Activated naive CD8-positive, alpha-beta T cell (primary cell): ENCODE results near the gene RAP1A.
"Not testable (repeated sequence)": the region's sequence is repeated elsewhere in the genome, so short reads cannot be mapped to it uniquely, and the experiment has no call there.

ENCODE experiments used
- H3K27ac Mint-ChIP-seq: one replicate; pipeline ENCODE4 v1.8.0; 2021; ENCODE audit warnings: mixed read lengths
- H3K27me3 Mint-ChIP-seq: one replicate; pipeline ENCODE4 v1.8.0; 2021; ENCODE audit warnings: mixed read lengths
- H3K36me3 Mint-ChIP-seq: one replicate; pipeline ENCODE4 v1.8.0; 2021; ENCODE audit warnings: mixed read lengths
- H3K4me1 Mint-ChIP-seq: one replicate; pipeline ENCODE4 v1.8.0; 2021; ENCODE audit warnings: low read depth, mixed read lengths
- H3K4me3 Mint-ChIP-seq: one replicate; pipeline ENCODE4 v1.8.0; 2021; ENCODE audit warnings: mild to moderate bottlenecking, mixed read lengths
- H3K9me3 Mint-ChIP-seq: one replicate; pipeline ENCODE4 v1.8.0; 2021; ENCODE audit warnings: low read depth, mixed read lengths

The RAP1A gene

GRCh38 chr1:111656086-111657017 lies 36.8 kb downstream of the RAP1A start:
- peak overlapping the region; percentile 75 for H3K27ac Mint-ChIP-seq
- peaks cover 52% of the 10 kb centered on the region for H3K4me1 Mint-ChIP-seq
- no peaks in the 10 kb centered on the region for H3K27me3 Mint-ChIP-seq
- H3K36me3 Mint-ChIP-seq: peaks cover 3% of the 10 kb centered on the region
- no peaks in the 10 kb centered on the region for H3K9me3 Mint-ChIP-seq
- H3K4me3 Mint-ChIP-seq: peak overlapping the region; percentile 50

DNA sequence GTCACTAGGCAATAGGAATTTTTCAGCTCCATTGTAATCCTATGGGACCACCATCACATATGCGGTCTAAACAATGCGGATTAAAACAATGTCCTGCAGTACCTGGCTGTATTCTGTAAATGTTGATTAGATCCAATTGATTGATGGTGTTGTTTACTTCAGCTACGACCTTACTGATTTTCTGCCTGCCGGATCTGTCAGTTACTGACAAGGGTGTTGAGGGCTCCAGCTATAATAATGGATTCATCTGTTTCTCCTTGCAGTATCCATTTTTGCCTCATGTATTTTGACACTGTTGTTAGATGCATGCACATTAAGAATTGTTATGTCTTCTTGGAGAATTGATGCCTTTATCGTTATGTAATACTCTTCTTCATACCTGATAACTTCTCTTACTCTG lies 39.0 kb downstream of the RAP1A start:
- Mint-ChIP-seq H3K9me3 (no peaks in the 10 kb centered on the region), H3K27ac (peak overlapping the region; percentile 76), H3K4me1 (peaks cover 56% of the 10 kb centered on the region), H3K36me3 (peaks cover 5% of the 10 kb centered on the region), H3K27me3 (no peaks in the 10 kb centered on the region), H3K4me3 (no peak overlapping the region)

DNA sequence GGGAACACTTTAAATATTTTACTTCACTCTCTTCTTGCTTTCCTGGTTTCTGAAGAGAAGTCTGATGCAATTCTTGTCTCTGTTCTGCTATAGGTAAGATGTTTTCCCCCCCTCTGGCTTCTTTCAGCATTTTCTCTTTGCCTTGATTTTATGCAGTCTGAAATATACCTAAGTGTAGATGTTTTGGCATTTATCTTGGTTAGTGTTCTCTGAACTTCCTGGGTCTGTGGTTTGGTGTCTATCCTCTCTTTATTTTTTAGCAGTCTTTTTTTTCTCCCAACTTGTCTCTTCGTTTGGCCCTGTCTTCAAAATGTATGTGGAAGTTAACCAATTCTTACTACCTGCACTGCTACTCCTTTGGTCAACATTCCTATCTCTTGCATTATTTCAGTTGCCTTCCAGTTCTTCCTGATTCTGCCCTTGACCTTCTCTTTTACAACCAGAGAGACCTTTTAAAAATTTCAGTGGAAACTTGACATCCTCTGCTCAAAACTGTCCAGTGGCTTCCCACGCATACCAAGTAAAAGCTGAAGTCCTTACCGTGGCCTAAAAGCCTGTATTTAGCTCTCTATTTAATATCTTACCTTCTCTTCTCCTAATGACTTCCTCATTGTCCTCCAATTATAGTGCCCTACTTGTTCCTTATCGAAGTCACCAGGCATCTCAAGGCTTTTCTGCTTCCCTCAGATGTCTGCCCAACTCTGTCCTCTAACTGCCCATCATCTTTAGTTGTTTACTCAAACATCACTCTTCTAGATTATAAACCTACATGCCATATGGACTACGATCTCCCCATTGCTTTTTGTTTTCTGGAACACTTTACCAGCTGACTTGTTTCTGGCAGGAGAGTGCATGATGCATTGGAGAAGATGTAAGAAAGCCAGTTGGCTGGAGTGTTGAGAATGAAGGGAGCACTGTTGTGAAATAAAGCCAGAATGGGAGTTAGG lies 40.9 kb downstream of the RAP1A start:
- peaks cover 5% of the 10 kb centered on the region for H3K36me3 Mint-ChIP-seq
- H3K4me1 Mint-ChIP-seq: peaks cover 60% of the 10 kb centered on the region
- H3K9me3 Mint-ChIP-seq: no peaks in the 10 kb centered on the region
- no peak overlapping the region for H3K27ac Mint-ChIP-seq
- no peak overlapping the region for H3K4me3 Mint-ChIP-seq
- no peaks in the 10 kb centered on the region for H3K27me3 Mint-ChIP-seq

DNA sequence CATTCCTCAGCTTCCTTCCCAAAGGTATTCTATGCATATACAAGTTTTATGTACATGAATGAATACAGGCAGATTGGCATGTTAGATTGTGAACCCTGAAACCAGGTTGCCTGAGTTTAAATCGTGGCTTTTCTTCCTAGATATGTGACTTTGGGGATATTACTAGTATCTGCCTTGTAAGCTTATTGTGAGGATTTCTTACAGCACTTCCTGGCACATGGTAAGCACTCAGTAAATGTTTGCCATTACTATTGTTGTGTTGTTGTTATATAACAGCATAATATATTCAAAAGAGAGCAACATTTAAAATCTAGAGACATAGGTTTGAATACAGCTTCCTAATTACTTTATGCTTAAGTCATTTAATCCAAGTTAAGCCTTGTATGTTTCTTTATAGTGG lies 45.1 kb downstream of the RAP1A start:
- Mint-ChIP-seq H3K4me1 (peaks cover 69% of the 10 kb centered on the region), H3K4me3 (peak overlapping the region; percentile 2), H3K27ac (peak overlapping the region; percentile 74), H3K36me3 (peaks cover 10% of the 10 kb centered on the region), H3K9me3 (no peaks in the 10 kb centered on the region), H3K27me3 (no peaks in the 10 kb centered on the region)

GRCh38 chr1:111665497-111665896 lies 45.9 kb downstream of the RAP1A start:
- peaks cover 12% of the 10 kb centered on the region for H3K36me3 Mint-ChIP-seq
- peaks cover 77% of the 10 kb centered on the region for H3K4me1 Mint-ChIP-seq
- H3K27me3 Mint-ChIP-seq: no peaks in the 10 kb centered on the region
- H3K4me3 Mint-ChIP-seq: no peak overlapping the region
- peak overlapping the region; percentile 50 for H3K27ac Mint-ChIP-seq
- H3K9me3 Mint-ChIP-seq: no peaks in the 10 kb centered on the region

DNA sequence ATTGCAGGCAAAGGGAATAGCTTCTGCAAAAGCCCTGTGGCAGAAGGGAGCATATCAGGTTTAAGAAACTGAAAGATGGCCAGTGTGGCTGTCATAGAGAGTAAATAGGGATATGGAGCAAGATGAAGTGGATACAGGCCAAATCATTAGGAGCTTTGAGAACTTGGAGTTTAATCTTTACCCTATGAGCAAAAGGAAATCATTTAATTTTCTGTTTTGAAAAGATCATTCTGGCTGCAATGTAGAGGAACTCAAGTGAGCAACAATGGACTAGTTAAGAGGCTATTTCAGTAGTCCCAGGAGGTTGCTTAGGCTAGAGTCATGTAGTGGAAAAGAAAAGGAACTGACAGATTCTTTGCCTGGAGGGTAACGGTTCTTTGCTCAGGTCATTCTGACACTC lies 47.2 kb downstream of the RAP1A start:
- no peaks in the 10 kb centered on the region for H3K9me3 Mint-ChIP-seq
- H3K27ac Mint-ChIP-seq: peak overlapping the region; percentile 61
- H3K36me3 Mint-ChIP-seq: peaks cover 14% of the 10 kb centered on the region
- no peaks in the 10 kb centered on the region for H3K27me3 Mint-ChIP-seq
- no peak overlapping the region for H3K4me3 Mint-ChIP-seq
- H3K4me1 Mint-ChIP-seq: peaks cover 87% of the 10 kb centered on the region

GRCh38 chr1:111669268-111669667 lies 49.7 kb downstream of the RAP1A start:
- H3K36me3 Mint-ChIP-seq: peaks cover 13% of the 10 kb centered on the region
- no peak overlapping the region for H3K4me3 Mint-ChIP-seq
- no peaks in the 10 kb centered on the region for H3K9me3 Mint-ChIP-seq

DNA sequence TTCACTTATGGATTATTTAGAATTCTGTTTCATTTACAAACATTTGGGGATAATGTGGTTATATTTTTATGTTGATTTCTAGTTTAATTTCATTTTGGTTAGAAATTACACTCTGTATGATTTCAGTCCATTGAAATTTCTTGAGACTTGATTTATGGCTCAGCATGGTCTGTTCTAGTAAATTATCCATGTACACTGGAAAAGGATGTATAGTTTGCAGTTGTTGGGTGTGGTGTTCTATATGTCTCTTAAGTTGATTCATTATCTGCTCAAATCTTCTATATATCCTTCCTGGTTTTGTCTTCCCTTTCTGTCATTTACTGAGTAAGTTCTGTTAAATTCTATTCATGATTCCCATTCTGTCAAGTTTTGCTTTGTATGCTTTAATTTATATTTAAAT lies 52.3 kb downstream of the RAP1A start:
- Mint-ChIP-seq H3K36me3 (peaks cover 19% of the 10 kb centered on the region), H3K9me3 (peaks cover 5% of the 10 kb centered on the region), H3K27ac (peak overlapping the region; percentile 70), H3K4me1 (peaks cover 77% of the 10 kb centered on the region), H3K4me3 (peak overlapping the region; percentile 15), H3K27me3 (no peaks in the 10 kb centered on the region)

More at GRCh38 chr1:111669268-111669667, 49.7 kb downstream of the RAP1A start:
- Mint-ChIP-seq H3K4me1 (peaks cover 88% of the 10 kb centered on the region), H3K27ac (peak overlapping the region; percentile 70), H3K27me3 (no peaks in the 10 kb centered on the region)

- Mint-ChIP-seq H3K36me3 (peaks cover 23% of the 10 kb centered on the region), H3K4me1 (peaks cover 77% of the 10 kb centered on the region)
Measured at GRCh38 chr1:111672331-111672730, 52.7 kb downstream of the RAP1A start.

DNA sequence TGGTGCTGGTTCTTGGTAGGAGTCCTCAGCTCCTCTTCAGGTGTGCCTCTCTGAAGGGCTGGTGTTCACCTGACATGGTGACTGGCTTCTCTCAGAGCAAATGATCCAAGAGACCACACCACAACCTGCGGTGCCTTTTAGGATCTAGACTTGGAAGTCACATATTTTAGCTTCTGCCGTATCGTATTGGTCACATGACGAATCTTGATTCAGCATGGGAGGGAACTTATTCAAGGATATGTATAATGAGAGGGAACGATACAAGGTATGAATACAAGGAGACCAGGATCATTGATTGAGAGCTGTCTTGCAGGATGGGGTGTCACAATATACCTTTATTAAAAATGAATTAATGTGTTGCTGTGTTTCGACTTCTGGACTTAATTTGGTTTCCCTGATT lies 58.0 kb downstream of the RAP1A start:
- Mint-ChIP-seq H3K36me3 (peaks cover 41% of the 10 kb centered on the region), H3K4me1 (peaks cover 43% of the 10 kb centered on the region), H3K27me3 (no peaks in the 10 kb centered on the region), H3K4me3 (no peak overlapping the region), H3K9me3 (peaks cover 12% of the 10 kb centered on the region), H3K27ac (no peak overlapping the region)

More at GRCh38 chr1:111672331-111672730, 52.7 kb downstream of the RAP1A start:
- Mint-ChIP-seq H3K9me3 (peaks cover 7% of the 10 kb centered on the region), H3K27ac (peak overlapping the region; percentile 56), H3K4me3 (no peak overlapping the region), H3K27me3 (no peaks in the 10 kb centered on the region)

DNA sequence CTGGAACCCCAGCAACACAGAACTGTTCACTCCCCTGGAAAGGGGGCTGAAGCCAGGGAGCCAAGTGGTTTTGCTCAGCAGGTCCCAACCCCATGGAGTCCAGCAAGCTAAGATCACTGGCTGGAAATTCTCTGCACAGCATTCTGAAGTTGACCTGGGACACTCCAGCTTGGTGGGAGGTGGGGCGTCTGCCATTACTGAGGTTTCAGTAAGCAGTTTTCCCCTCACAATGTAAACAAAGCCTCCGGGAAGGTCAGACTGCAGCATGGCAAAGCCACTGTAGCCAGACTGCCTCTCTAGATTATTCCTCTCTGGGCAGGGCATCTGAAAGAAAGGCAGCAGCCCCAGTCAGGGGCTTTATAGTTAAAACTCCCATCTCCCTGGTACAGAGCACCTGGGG lies 60.0 kb downstream of the RAP1A start:
- Mint-ChIP-seq H3K36me3 (peaks cover 45% of the 10 kb centered on the region), H3K9me3 (peaks cover 24% of the 10 kb centered on the region), H3K27me3 (no peaks in the 10 kb centered on the region), H3K4me3 (no peak overlapping the region), H3K27ac (no peak overlapping the region), H3K4me1 (peaks cover 33% of the 10 kb centered on the region)

- Mint-ChIP-seq H3K36me3 (peaks cover 44% of the 10 kb centered on the region), H3K9me3 (peaks cover 28% of the 10 kb centered on the region), H3K4me1 (peaks cover 28% of the 10 kb centered on the region), H3K27ac (peak overlapping the region; percentile 16)
- H3K27me3 Mint-ChIP-seq, H3K4me3 Mint-ChIP-seq: not testable (repeated sequence)
Measured at GRCh38 chr1:111680212-111680800, 60.7 kb downstream of the RAP1A start.

GRCh38 chr1:111685293-111686153 lies 65.9 kb downstream of the RAP1A start:
- H3K27me3 Mint-ChIP-seq, H3K4me3 Mint-ChIP-seq, H3K27ac Mint-ChIP-seq: not testable (repeated sequence)
- Mint-ChIP-seq H3K9me3 (peaks cover 16% of the 10 kb centered on the region), H3K4me1 (peaks cover 44% of the 10 kb centered on the region), H3K36me3 (peaks cover 24% of the 10 kb centered on the region)

- Mint-ChIP-seq H3K4me3 (no peak overlapping the region), H3K9me3 (no peaks in the 10 kb centered on the region), H3K36me3 (peaks cover 17% of the 10 kb centered on the region), H3K27me3 (no peaks in the 10 kb centered on the region), H3K4me1 (peaks cover 70% of the 10 kb centered on the region), H3K27ac (peak overlapping the region; percentile 54)
Measured at GRCh38 chr1:111690306-111690617, 70.7 kb downstream of the RAP1A start.
